ENCODE results near the gene ZNF274. TPM values are rescaled to one million over a fixed set of nuclear protein-coding genes. Genes with fewer than 3 reads are reported as not detected.
"Not testable (repeated sequence)": the region's sequence is repeated elsewhere in the genome, so short reads cannot be mapped to it uniquely, and the experiment has no call there.

Gene ZNF274
- 10 to 100 TPM; 13.3 to 26.6 (median 20.5) TPM for total RNA-seq
- long read RNA-seq, donor 1, full-length matches to known transcripts, result 39 of 51 reads
- long read RNA-seq, donor 1, partial matches to known transcripts, result 7 of 51 reads
- long read RNA-seq, donor 1, other reads (novel, unspliced or antisense), result 5 of 51 reads
- long read RNA-seq, donor 2, transcript ZNF274-212 (8 exons, 2,538 nt), result major isoform, 6 of 12 reads
- long read RNA-seq, donor 2, partial matches to known transcripts, result 3 of 12 reads
- long read RNA-seq, donor 2, other reads (novel, unspliced or antisense), result 2 of 12 reads

GRCh38 chr19:58182989-58183816, at the start of gene ZNF274:
ZNF274 (plus strand) TSS chr19:58183061; CDS start chr19:58183966, 905 bp downstream.
- no peak for TF ChIP-seq CTCF (IDR thresholded peaks at IDR 0.05)
- no peaks in the 10 kb centered on the region for H3K36me3 ChIP-seq (ENCODE audit: low read depth)
- intact Hi-C loops (cut with DNase I, micrococcal nuclease), result no loop called here

DNA sequence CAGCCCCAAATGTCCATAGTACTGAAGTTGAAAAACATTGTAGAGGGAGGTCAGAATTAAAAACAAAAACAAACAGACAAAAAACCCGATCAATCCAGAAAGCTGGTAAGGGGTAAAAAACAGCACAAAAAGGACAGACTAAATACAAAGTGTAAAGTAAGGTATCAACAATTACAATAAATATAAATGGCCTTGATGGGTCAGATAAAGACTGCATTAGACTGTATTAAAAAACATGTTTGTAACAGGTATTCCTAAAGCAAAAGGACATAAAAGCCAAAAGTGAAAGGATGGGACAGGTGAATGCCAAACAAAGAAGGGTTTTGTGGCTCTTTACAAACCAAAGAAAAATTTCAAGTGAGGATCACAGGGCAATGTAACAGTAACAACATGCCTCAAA, 48.6 kb upstream of the ZNF274 start:
- TF ChIP-seq CTCF (IDR thresholded peaks at IDR 0.05), result no peak
- intact Hi-C loops (cut with DNase I, micrococcal nuclease), result no loop called here
- Histone ChIP-seq H3K36me3 (ENCODE audit: low read depth) (peaks cover 11% of the 10 kb centered on the region), H3K4me3 (no peak overlapping the region), H3K4me1 (ENCODE audit: low read depth) (no peaks in the 10 kb centered on the region), H3K9me3 (peaks cover 100% of the 10 kb centered on the region)
- DNase-seq, result no peak
- no peak for ATAC-seq

More at GRCh38 chr19:58182989-58183816, at the start of gene ZNF274:
- ATAC-seq (peak; percentile 96), DNase-seq (peak; percentile 92 to 96 (median 95))
- H3K4me3 ChIP-seq, result peak within 1 kb of the TSS; percentile 80
- H3K9me3 ChIP-seq, result peaks cover 90% of the 10 kb centered on the region
- no peaks in the 10 kb centered on the region for H3K4me1 ChIP-seq (ENCODE audit: low read depth)

GRCh38 chr19:58145849-58146248, 37.0 kb upstream of the ZNF274 start:
- intact Hi-C loops (cut with DNase I, micrococcal nuclease), result no loop called here
- H3K36me3 ChIP-seq (ENCODE audit: low read depth), result peaks cover 5% of the 10 kb centered on the region
- no peak for ATAC-seq
- H3K4me1 ChIP-seq (ENCODE audit: low read depth), result no peaks in the 10 kb centered on the region
- DNase-seq, result no peak
- peaks cover 64% of the 10 kb centered on the region for H3K9me3 ChIP-seq
- no peak overlapping the region for H3K4me3 ChIP-seq
- TF ChIP-seq CTCF (IDR thresholded peaks at IDR 0.05), result no peak

DNA sequence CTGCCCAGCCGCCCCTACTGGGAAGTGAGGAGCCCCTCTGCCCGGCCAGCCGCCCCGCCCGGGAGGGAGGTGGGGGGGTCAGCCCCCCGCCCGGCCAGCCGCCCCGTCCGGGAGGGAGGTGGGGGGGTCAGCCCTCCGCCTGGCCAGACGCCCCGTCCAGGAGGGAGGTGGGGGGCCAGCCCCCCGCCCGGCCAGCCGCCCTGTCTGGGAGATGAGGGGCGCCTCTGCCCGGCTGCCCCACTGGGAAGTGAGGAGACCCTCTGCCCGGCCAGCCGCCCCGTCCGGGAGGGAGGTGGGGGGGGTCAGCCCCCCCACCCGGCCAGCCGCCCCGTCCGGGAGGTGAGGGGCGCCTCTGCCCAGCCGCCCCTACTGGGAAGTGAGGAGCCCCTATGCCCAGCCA, 35.4 kb upstream of the ZNF274 start:
- intact Hi-C loops (cut with DNase I, micrococcal nuclease); ATAC-seq: not testable (repeated sequence)
- peaks cover 48% of the 10 kb centered on the region for H3K9me3 ChIP-seq

GRCh38 chr19:58150328-58150921, 32.4 kb upstream of the ZNF274 start, which contains the start of gene ZNF329:
ZNF329 (minus strand) TSS chr19:58150789; CDS start chr19:58129503, 21,286 bp downstream.
- peak; percentile 89 to 96 (median 91) for DNase-seq

More for the DNA sequence above, 35.4 kb upstream of the ZNF274 start:
- not testable (repeated sequence) for DNase-seq; H3K4me3 ChIP-seq; H3K36me3 ChIP-seq (ENCODE audit: low read depth); H3K4me1 ChIP-seq (ENCODE audit: low read depth)

More at GRCh38 chr19:58150328-58150921, 32.4 kb upstream of the ZNF274 start, which contains the start of gene ZNF329:
- peaks cover 16% of the 10 kb centered on the region for H3K4me1 ChIP-seq (ENCODE audit: low read depth)
- intact Hi-C loops (cut with DNase I, micrococcal nuclease), result loop anchor here in 1 of 2 donors (5.0 kb wide), 1 partner anchor 128 kb away; no protein-coding TSS in a partner anchor
- peaks cover 18% of the 10 kb centered on the region for H3K9me3 ChIP-seq
- peak within 1 kb of the TSS; percentile 74 for H3K4me3 ChIP-seq
- H3K36me3 ChIP-seq (ENCODE audit: low read depth), result no peaks in the 10 kb centered on the region
- peak; percentile 80 for ATAC-seq
- no peak for TF ChIP-seq CTCF (IDR thresholded peaks at IDR 0.05)
